NOMO-1 treated with DMSO at 0.1 percent for 48 hours (cell line): ENCODE measurements around the gene AHNAK.
"Not testable (repeated sequence)": the region's sequence is repeated elsewhere in the genome, so short reads cannot be mapped to it uniquely, and the experiment has no call there.

ENCODE experiments used
- DNase-seq: peaks from one replicate; lab custom pipeline; 2025; ENCODE audit not compliant: unreplicated experiment; lab: John Stamatoyannopoulos, UW

AHNAK gene

DNA sequence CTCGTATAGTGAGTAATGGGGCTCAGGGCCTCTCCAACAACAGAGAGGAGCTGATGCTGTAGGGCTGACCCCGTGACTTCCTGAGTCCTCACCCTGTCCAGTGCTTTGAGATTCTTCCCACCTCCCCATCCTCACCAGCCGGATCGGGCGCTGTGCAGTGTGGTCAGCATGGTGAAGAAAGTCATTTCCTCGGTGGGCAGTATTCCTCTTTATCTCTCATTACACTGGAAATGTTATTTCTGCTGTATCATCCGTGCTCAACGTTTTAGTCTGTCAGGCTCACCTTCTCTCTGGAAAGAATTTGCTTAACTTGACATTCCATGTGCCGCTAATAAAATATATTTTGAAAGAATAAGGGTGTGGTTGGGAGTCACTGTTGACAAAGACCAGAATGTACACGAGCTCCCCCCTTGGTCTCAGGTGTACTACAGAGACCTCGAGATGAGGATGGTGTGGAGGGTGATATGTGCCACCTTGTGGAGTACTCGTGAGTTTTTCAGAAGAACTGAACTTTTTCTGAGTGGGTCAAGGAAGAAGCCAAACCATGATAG lies 153.5 kb downstream of the AHNAK start:
- no peak for DNase-seq

DNA sequence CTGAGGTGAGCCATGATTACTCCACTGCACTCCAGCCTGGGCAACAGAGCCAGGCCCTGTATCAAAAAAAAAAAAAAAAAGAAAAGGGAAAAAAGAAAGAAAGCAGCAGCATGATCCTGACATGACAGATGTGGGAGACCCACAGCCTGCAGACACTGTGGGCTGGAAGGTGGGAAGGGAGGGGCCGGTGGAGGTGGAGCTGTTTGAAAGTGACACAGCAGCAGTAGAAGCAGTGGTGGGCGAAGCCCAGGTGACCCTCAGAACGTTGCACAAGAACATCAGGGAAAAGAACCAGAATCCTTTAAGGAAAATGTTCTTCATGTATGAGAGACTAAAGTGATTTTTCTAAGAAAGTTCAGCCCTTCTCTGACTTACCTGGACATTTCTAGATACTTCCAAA lies 154.1 kb downstream of the AHNAK start:
- DNase-seq, result no peak

DNA sequence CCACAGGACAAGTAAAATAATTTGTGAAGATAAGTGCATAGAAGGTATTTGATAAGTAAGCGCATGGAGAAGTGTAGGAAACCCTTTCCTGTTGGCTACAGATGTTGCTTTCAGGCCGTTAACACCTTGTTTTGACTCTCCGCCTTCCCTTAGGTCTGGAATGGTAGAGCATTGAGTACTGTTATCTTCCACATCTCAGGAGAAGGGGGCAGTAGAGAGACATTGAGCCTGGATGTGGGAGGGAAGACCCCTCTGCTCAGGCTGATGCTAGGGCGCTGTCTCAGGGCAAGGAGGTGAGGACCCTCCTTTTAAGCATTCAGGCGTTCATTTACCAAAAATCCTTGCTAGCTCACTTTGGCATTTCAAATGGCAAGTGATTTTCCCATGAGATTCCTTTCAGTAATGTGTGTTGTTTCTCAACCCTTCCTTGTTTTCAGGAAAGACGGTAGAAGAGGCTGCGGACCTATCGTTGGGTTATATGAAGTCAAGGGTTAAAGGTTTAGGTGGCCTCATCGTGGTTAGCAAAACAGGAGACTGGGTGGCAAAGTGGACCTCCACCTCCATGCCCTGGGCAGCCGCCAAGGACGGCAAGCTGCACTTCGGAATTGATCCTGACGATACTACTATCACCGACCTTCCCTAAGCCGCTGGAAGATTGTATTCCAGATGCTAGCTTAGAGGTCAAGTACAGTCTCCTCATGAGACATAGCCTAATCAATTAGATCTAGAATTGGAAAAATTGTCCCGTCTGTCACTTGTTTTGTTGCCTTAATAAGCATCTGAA lies 154.8 kb downstream of the AHNAK start:
- DNase-seq, result no peak

DNA sequence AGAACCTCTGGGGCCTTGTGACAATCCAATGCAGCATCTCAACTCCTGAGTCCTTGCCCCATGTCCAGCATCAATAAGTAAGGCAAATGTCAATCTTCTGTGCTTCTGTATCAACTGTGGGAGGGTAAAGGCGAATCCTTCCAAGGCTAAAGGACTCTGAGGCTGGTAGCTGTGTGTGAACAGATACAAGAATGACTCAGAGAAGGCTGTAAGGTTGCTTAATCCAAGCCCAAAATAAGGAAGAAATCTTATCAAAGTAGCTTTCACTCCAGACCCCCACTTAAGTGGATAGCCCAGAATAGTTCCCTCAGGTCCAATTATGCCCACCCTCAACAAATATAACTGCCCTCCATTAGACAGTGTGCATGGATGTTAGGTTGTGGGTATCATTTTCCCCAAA lies 155.9 kb downstream of the AHNAK start:
- DNase-seq, result peak; percentile 24

DNA sequence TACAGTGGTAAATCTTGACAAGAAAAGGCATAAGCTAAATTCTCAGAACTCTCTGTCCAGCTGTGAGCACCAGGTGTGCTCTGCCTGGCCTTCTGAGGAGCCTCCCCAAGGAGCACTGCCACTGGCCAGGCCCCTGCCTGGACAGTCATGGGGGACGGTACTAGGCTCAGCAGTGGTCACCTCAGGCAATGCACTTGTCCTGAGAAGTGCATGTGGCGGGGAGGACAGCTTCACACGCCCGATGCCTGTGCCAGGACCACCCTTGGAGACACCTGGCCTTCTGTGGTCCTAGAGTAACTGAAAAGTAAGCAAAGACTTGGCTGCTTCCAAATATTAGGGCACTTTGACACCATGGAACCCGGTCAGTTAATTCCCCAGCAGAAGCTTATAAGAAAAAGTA lies 156.4 kb downstream of the AHNAK start:
- DNase-seq, result no peak

DNA sequence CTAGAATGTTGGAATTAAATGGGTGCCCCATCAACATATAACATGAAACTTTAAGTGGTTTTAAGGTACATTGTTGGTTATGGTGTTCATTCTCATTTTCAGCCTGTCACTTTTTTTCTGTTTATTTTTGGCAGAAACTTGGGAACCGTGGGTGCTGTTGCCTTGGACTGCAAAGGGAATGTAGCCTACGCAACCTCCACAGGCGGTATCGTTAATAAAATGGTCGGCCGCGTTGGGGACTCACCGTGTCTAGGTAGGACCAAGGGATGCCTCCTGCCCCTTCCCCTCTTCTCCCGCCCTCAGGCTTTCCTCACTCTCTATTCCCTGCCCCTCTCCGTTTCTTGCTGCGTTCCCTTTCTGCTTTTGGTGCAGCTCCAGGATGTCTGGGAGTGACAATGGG lies 157.6 kb downstream of the AHNAK start:
- no peak for DNase-seq

DNA sequence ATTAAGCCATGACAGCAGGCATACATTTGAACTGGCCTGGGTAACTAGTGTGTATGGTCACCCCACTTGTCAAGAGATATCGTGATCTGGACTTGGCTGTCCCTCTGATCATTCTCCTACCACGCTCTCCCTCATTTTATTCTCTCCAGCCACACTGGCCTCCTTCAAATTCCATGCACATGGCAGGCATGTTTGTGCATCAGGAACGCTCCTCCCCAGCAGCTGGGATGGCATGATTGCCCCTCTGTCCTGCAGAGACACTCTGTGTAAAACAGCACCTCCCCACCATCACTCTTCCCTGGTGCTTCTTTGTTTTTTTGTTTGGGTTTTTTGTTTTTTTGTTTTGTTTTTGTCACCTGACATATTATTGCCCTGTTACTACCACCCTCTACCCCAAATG lies 159.2 kb downstream of the AHNAK start:
- no peak for DNase-seq

DNA sequence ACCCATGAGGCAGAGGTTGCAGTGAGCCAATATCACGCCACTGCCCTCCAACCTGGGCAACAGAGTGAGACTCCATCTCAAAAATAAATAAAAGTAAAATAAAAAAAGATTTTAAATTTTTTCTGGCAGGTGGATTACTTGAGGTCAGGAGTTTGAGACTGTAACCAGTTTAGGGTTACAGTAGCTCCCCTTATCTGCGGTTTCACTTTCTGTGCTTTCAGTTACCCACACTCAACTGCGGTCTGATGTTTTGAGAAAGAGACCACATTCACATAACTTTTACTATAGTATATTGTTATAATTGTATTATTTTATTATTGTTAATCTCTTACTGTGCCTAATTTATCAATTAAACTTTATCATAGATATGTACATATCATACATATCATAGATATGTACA lies 160.5 kb downstream of the AHNAK start:
- DNase-seq, result not testable (repeated sequence)

DNA sequence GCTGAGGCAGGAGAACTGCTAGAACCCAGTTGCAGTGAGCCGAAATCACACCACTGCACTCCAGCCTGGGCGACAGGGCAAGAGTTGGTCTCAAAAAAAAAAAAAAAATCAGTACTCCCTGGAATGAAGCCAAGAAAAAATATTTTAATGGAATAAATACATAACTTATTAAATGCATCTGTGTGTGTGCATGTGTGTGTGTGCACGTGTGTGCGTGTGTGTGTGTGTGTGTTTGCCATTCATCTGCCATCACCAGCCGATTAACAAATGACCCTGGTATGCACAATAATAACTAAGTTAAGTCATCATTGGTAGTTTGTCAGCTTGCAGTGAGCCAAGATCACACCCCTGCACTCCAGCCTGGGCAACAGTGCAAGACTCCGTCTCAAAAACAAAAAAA lies 162.8 kb downstream of the AHNAK start:
- no peak for DNase-seq
